HCT116 (cell line): ENCODE measurements around the gene MICOS13. TPM values are rescaled to one million over a fixed set of nuclear protein-coding genes. Genes with fewer than 3 reads are reported as not detected.

Source experiments
- ATAC-seq: fragments of 200-7000 bp; cut with Tn5 transposase; 2 replicates; pipeline ENCODE4 v1.9.1; 2020; ENCODE audit warnings: mild to moderate bottlenecking, moderate library complexity
- BruUV-seq: library from RNA; stranded (reverse); fragments of 400-500 nt; replicated peaks from 2 replicates; lab custom pipeline; 2021; lab: Mats Ljungman, UMichigan
- CTCF ChIA-PET: fragments of 300-600 bp; sonication (Branson Sonifier 250); formaldehyde crosslinking; loops from one replicate; lab custom pipeline; 2021; ENCODE audit warnings: antibody characterized with exemption; lab: Charles Lee
- POLR2A ChIA-PET: fragments of 300-600, 350-600 bp; sonication (Branson Sonifier 250); formaldehyde crosslinking; loops from one replicate; lab custom pipeline; 2021; ENCODE audit warnings: antibody characterized with exemption; lab: Charles Lee
- RAD21 ChIA-PET, 2 experiments: fragments of 300-600 bp; sonication (Branson Sonifier 250); formaldehyde crosslinking; loops; one replicate each; lab custom pipeline; 2023; ENCODE audit warnings: low total read pairs in 2 of 2; ENCODE audit not compliant: uncharacterized antibody in 2 of 2, unreplicated experiment in 2 of 2, low non-redundant PET in 1 of 2; lab: Charles Lee
- DNase-seq: peaks from one replicate; pipeline ENCODE4 v3.0.0-alpha.2; 2010; ENCODE audit warnings: low read depth, low spot score
- H2AFZ ChIP-seq: fragments of 200-600 bp; shearing (Covaris generic), sonication (generic); 2 replicates; pipeline ENCODE4 v1.6.1; 2017; ENCODE audit warnings: low read depth, mixed run types, mixed read lengths, antibody characterized with exemption, low read length; ENCODE audit not compliant: poor library complexity, severe bottlenecking
- H3K27ac ChIP-seq: 2 replicates; pipeline ENCODE4 v1.5.1; 2012; ENCODE audit warnings: low read depth, low read length
- H3K27me3 ChIP-seq: fragments of 200-600 bp; sonication (generic); 2 replicates; pipeline ENCODE4 v1.6.1; 2016; ENCODE audit warnings: mixed run types, low read length, mixed read lengths; ENCODE audit not compliant: insufficient read depth
- H3K36me3 ChIP-seq, 2 experiments: fragments of 200-500 bp in 1 of 2; fragments of 200-600 bp in 1 of 2; sonication (Bioruptor generic) in 1 of 2; sonication (generic) in 1 of 2; 2 replicates each; pipeline versions ENCODE4 v1.5.1 to v1.6.1; 2014 to 2016; ENCODE audit warnings: low read length in 2 of 2, inconsistent platforms in 1 of 2, mixed read lengths in 1 of 2, mixed run types in 1 of 2; ENCODE audit not compliant: insufficient read depth in 2 of 2, control insufficient read depth in 1 of 2
- H3K4me1 ChIP-seq, 2 experiments: fragments of 200-600 bp in 1 of 2; sonication (generic) in 1 of 2; 2 replicates each; pipeline versions ENCODE4 v1.5.1 to v1.6.1; 2012 to 2017; ENCODE audit warnings: low read length in 2 of 2, inconsistent platforms in 1 of 2, mild to moderate bottlenecking in 1 of 2, mixed read lengths in 1 of 2, mixed run types in 1 of 2, moderate library complexity in 1 of 2; ENCODE audit not compliant: insufficient read depth in 2 of 2, control insufficient read depth in 1 of 2
- H3K4me2 ChIP-seq: fragments of 200-600 bp; sonication (generic); 2 replicates; pipeline ENCODE4 v1.6.1; 2017; ENCODE audit warnings: mixed run types, low read length, mixed read lengths
- H3K4me3 ChIP-seq, 2 experiments: fragments of 200-600 bp in 1 of 2; sonication (generic) in 1 of 2; replicated peaks in 1 of 2; 2 replicates each; pipeline ENCODE4 v1.5.1; 2011 to 2016; ENCODE audit warnings: low read length in 2 of 2, control low read depth in 1 of 2, low read depth in 1 of 2, mild to moderate bottlenecking in 1 of 2, mixed read lengths in 1 of 2, mixed run types in 1 of 2
- H3K79me2 ChIP-seq: fragments of 200-600 bp; sonication (generic); 2 replicates; pipeline ENCODE4 v1.6.1; 2017; ENCODE audit warnings: mild to moderate bottlenecking, mixed run types, low read length, moderate library complexity, mixed read lengths; ENCODE audit not compliant: insufficient read depth
- H3K9ac ChIP-seq: fragments of 200-600 bp; sonication (generic); 2 replicates; pipeline ENCODE4 v1.6.1; 2016; ENCODE audit warnings: low read length, mixed read lengths
- H3K9me2 ChIP-seq: fragments of 200-600 bp; sonication (generic), shearing (Covaris generic); 2 replicates; pipeline ENCODE4 v1.6.1; 2017; ENCODE audit warnings: mixed run types, mild to moderate bottlenecking, moderate library complexity; ENCODE audit not compliant: insufficient read depth
- H3K9me3 ChIP-seq, 2 experiments: fragments of 200-500 bp in 1 of 2; fragments of 200-600 bp in 1 of 2; sonication (Bioruptor generic) in 1 of 2; sonication (generic) in 1 of 2; 2 replicates each; pipeline ENCODE4 v1.6.1; 2014 to 2017; ENCODE audit warnings: low read length in 2 of 2, mixed read lengths in 2 of 2, inconsistent platforms in 1 of 2, low read depth in 1 of 2, mild to moderate bottlenecking in 1 of 2, mixed run types in 1 of 2, moderate library complexity in 1 of 2; ENCODE audit not compliant: control insufficient read depth in 1 of 2, insufficient read depth in 1 of 2
- H4K20me1 ChIP-seq: fragments of 200-600 bp; sonication (generic), shearing (Covaris generic); 2 replicates; pipeline ENCODE4 v1.6.1; 2017; ENCODE audit warnings: mixed run types, mild to moderate bottlenecking, moderate library complexity; ENCODE audit not compliant: insufficient read depth
- CTCF ChIP-seq, 3 experiments: fragments of 200-600 bp in 1 of 3; sonication (generic) in 1 of 3; IDR thresholded peaks in 2 of 3; conservative IDR thresholded peaks in 1 of 3; 2 replicates each; pipeline ENCODE4 v1.5.1; 2012 to 2017; ENCODE audit warnings: low read depth in 2 of 3, low read length in 2 of 3, antibody characterized with exemption in 1 of 3, borderline replicate concordance in 1 of 3, control low read depth in 1 of 3, mild to moderate bottlenecking in 1 of 3, mixed read lengths in 1 of 3, mixed run types in 1 of 3, moderate library complexity in 1 of 3; ENCODE audit not compliant: insufficient read depth in 1 of 3
- EZH2phosphoT487 ChIP-seq: fragments of 200-600 bp; IDR thresholded peaks from 2 replicates; pipeline ENCODE4 v1.6.1; 2018; ENCODE audit warnings: antibody characterized with exemption, borderline replicate concordance
- POLR2A ChIP-seq: IDR thresholded peaks from 2 replicates; pipeline ENCODE4 v1.7.0; 2011; ENCODE audit warnings: borderline replicate concordance; ENCODE audit not compliant: insufficient read depth, insufficient read length; ENCODE audit errors: extremely low read depth
- POLR2AphosphoS5 ChIP-seq: IDR thresholded peaks from 2 replicates; pipeline ENCODE4 v1.6.1; 2011; ENCODE audit warnings: mild to moderate bottlenecking, low read depth, low read length, moderate library complexity
- RAD21 ChIP-seq: IDR thresholded peaks from 2 replicates; pipeline ENCODE4 v1.6.1; 2012; ENCODE audit warnings: low read depth, mild to moderate bottlenecking
- ZBTB33 ChIP-seq: IDR thresholded peaks from 2 replicates; pipeline ENCODE4 v1.6.1; 2011; ENCODE audit warnings: mild to moderate bottlenecking, low read length, moderate library complexity; ENCODE audit not compliant: insufficient replicate concordance; ENCODE audit errors: extremely low read depth
- intact Hi-C: fragments of 100-400 bp; cut with micrococcal nuclease; formaldehyde crosslinking; loops from 2 replicates; pipeline ENCODE4 v1.10.0; 2022
- total RNA-seq: library from RNA; stranded (reverse); gene quantifications from one replicate; pipeline ENCODE4 v1.2.1, GENCODE V29; 2021; ENCODE audit not compliant: unreplicated experiment

Gene MICOS13
- total RNA-seq, 1 experiment from 2014 or later = 61.6 TPM

GRCh38 chr19:5682107-5682482 is 1.8 kb upstream of the MICOS13 start:
- Histone ChIP-seq H3K27ac (no peak overlapping the region), H3K4me3 (no peak overlapping the region), H3K4me2 (no peak overlapping the region), H3K9me2 (no peaks in the 10 kb centered on the region), H4K20me1 (no peaks in the 10 kb centered on the region), H3K79me2 (peaks cover 12% of the 10 kb centered on the region), H2AFZ (no peak overlapping the region), H3K36me3 (no peaks in the 10 kb centered on the region), H3K9ac (no peak overlapping the region), H3K27me3 (no peaks in the 10 kb centered on the region), H3K4me1 (peaks cover 9 to 29% of the 10 kb centered on the region in 2 experiments; a peak in 3 of 4 replicates), H3K9me3 (no peaks in the 10 kb centered on the region)
- TF ChIP-seq POLR2AphosphoS5 (no peak), ZBTB33 (no peak), EZH2phosphoT487 (no peak), POLR2A (no peak), CTCF (IDR thresholded peaks at IDR 0.05 in 2 of 3, conservative IDR thresholded peaks at IDR 0.05 in 1 of 3; ENCODE audit: borderline replicate concordance in 1 of 3, insufficient read depth in 1 of 3, low read depth in 2 of 3, low read length in 2 of 3) (no peak), RAD21 (no peak)
- CTCF ChIA-PET = no interaction called here
- DNase-seq (no peak), ATAC-seq (no peak)
- RAD21 ChIA-PET = no interaction called here
- intact Hi-C loops = no loop called here
- POLR2A ChIA-PET = interaction anchor here (0.6 to 1.2 kb wide), 2 partner anchors 8 to 38 kb away, joined by 3 read pairs; partner anchors contain the start of genes CATSPERD, LONP1 and RPL36
- no TSS peak for BruUV-seq
